Right lobe of liver (tissue), 6 donors: Measurements from ENCODE around the gene NDE1. TPM values are rescaled to one million over a fixed set of nuclear protein-coding genes. Genes with fewer than 3 reads are reported as not detected.
"Not testable (repeated sequence)": the region's sequence is repeated elsewhere in the genome, so short reads cannot be mapped to it uniquely, and the experiment has no call there.

Experiments used
- ATAC-seq, 4 donors: fragments of 200-7000 bp; cut with Tn5 transposase; one replicate each; pipeline ENCODE4 v1.9.1; 2020; ENCODE audit warnings: mild to moderate bottlenecking in 4 of 4, moderate library complexity in 4 of 4
- DNase-seq, 3 donors: peaks; one replicate each; pipeline ENCODE4 v3.0.0-alpha.2; 2020
- H3K27ac ChIP-seq, 3 donors: fragments of 200-600 bp; one replicate each; pipeline ENCODE4 v1.8.0; 2022
- H3K27me3 ChIP-seq, 2 donors: fragments of 200-600 bp; one replicate each; pipeline ENCODE4 v1.8.0; 2022
- H3K36me3 ChIP-seq, 4 donors: fragments of 200-600 bp; sonication (generic) in 1 of 4; one replicate each; pipeline versions ENCODE4 v1.5.1 to v1.8.0; 2017 to 2022; ENCODE audit warnings: control low read depth in 1 of 4
- H3K4me1 ChIP-seq, 4 donors: fragments of 200-600 bp; sonication (generic) in 1 of 4; one replicate each; pipeline versions ENCODE4 v1.5.1 to v1.8.0; 2017 to 2022; ENCODE audit warnings: control low read depth in 1 of 4
- H3K4me3 ChIP-seq, 3 donors: fragments of 200-600 bp; one replicate each; pipeline ENCODE4 v1.8.0; 2022
- H3K9me3 ChIP-seq, 4 donors: fragments of 200-600 bp; sonication (generic) in 1 of 4; one replicate each; pipeline versions ENCODE4 v1.5.1 to v1.8.0; 2017 to 2022; ENCODE audit warnings: control low read depth in 1 of 4
- POLR2A ChIP-seq: fragments of 450-650 bp; IDR thresholded peaks from one replicate; pipeline ENCODE4 v1.6.1; 2017; ENCODE audit warnings: antibody characterized with exemption, mild to moderate bottlenecking
- WGBS: methylation state at CpG from one replicate; pipeline ENCODE4 v1.1.6; 2018; ENCODE audit warnings: low coverage, low lambda C conversion rate; ENCODE audit not compliant: insufficient coverage; ENCODE audit errors: missing lambda C conversion rate; 5-methylcytosine and 5-hydroxymethylcytosine counted together
- intact Hi-C, 2 donors: fragments of 100-400 bp; cut with DNase I; formaldehyde crosslinking; loops; one replicate each; pipeline versions ENCODE4 v1.11.2 to v1.14.1; 2022
- total RNA-seq, 6 experiments: library from RNA; depleted of rRNA in 2 of 6; stranded (reverse); fragments of >200 nt in 2 of 6; fragmentation: NEBNext Ultra II Directional in 3 of 6; extraction: Animal tissue kit (Norgen Biotek cat#: 25700) in 3 of 6; gene quantifications; one replicate each; pipeline versions ENCODE4 v1.1.0 to v1.2.4, GENCODE V29; 2016 to 2023
- TF ChIP-seq, protein P1 (sequence below), 4 donors: fragments of 200-600 bp in 3 of 4; fragments of 450-650 bp in 1 of 4; IDR thresholded peaks; one replicate each; pipeline versions ENCODE4 v1.5.1 to v1.8.0; 2016 to 2022; ENCODE audit warnings: antibody characterized with exemption in 4 of 4, mild to moderate bottlenecking in 2 of 4
- donor health status: DM: no; HTN: yes; CAD: no.
- donor health status: DM: no; HTN: no; CAD: no.
- donor health status: DM: no; HTN: no; CAD: no.
- donor health status: DM: no; HTN: yes; CAD: no.
- donor health status: DM: no; HTN: yes; CAD: no.

NDE1 gene
- total RNA-seq, 6 experiments from 2014 or later, result 3.6 to 10.2 (median 6.9) TPM

DNA sequence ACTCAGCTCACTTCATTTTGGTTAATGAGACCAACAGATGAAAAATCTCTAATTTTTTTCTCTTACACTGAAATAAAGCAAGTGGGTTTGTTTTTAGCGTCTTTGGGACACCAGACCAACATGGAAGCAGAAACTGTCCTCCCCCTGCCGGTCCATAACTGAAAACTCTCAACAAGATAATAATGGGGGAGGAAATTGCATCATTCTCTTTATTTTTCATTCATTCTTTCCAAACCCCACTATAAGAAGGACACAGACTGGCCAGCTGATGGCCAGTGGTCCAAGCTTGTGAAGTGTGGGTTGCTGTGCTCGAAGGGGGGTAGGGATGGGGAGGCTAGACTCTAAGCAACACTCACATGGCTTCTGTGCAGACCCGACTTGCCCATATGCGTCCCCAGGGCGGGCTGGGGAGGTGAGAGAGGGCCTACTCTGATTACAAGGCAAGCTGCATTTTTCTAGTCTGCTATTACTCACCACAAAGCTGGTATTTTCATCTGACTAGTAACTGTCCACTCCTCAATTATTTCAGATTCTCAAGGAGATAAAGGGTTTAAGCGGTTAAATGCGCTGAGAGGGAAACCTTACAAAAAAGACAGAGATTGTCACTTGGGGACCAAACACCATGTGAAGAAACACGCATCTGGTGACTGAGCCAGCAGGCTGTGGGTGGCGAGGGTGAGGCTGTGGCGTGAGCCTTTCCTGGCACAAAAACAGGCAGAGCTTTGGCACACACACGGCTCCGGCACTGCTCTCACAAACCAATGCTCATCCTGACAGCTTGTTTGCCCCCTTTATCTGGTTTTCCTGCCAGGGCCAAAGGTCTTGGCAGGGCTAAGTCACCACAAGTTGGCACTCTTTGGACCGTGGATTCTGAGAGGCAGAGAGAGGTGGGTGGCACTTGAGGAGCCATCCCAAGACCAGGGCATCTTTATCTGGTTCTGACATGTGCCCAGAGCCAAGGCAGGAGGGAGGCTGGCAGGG lies 45.3 kb upstream of the NDE1 start:
- Histone ChIP-seq H3K4me1 (peaks cover 0 to 57% (median 24%) of the 10 kb centered on the region in 4 donors), H3K36me3 (peaks cover 0 to 40% (median 17%) of the 10 kb centered on the region in 4 donors), H3K4me3 (no peak overlapping the region), H3K9me3 (no peaks in the 10 kb centered on the region), H3K27me3 (no peaks in the 10 kb centered on the region), H3K27ac (peak overlapping the region; percentile 30 to 90 (median 67))
- no peak for TF ChIP-seq POLR2A
- TF ChIP-seq, protein P1, sequence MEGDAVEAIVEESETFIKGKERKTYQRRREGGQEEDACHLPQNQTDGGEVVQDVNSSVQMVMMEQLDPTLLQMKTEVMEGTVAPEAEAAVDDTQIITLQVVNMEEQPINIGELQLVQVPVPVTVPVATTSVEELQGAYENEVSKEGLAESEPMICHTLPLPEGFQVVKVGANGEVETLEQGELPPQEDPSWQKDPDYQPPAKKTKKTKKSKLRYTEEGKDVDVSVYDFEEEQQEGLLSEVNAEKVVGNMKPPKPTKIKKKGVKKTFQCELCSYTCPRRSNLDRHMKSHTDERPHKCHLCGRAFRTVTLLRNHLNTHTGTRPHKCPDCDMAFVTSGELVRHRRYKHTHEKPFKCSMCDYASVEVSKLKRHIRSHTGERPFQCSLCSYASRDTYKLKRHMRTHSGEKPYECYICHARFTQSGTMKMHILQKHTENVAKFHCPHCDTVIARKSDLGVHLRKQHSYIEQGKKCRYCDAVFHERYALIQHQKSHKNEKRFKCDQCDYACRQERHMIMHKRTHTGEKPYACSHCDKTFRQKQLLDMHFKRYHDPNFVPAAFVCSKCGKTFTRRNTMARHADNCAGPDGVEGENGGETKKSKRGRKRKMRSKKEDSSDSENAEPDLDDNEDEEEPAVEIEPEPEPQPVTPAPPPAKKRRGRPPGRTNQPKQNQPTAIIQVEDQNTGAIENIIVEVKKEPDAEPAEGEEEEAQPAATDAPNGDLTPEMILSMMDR (IDR thresholded peaks at IDR 0.05), result no peak
- intact Hi-C loops, result no loop called here
- peak; percentile 54 to 74 (median 62) for ATAC-seq
- 56% methylated on average over 9 of the region's 14 CpGs for WGBS
- DNase-seq, result peak; percentile 71 to 85 (median 84)

DNA sequence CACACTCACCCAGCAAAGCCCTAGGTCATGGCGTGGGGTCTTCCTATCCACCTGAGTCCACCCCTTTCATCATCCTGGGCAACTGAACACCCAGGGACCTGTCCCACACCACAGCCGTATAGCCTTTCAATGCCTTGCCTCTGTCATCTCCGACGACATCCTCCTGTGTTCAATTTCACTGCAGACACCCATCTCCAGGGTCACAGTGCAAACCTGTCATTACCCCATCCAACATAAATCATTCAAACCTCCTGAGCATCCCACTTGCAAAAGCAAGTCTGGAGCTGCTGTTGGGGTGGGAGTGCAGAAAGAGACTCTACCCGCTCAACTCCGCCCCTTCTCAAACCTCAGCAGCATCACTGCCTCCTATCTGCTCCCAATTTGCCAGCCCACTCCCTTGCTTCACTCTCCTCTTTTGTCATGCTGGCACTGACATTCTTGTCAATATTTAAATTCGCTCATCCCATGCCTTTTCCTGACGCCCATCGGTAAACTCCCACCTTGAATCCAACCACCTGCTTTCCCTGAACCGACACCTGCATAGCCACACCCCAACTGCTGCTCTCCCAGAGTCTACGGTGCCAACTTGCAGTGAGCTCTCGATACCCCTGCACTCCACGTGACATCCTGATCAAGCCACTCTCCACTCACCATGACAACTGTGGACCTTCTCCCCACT lies 44.1 kb upstream of the NDE1 start:
- Histone ChIP-seq H3K36me3 (peaks cover 0 to 40% (median 19%) of the 10 kb centered on the region in 4 donors), H3K27ac (peak overlapping the region in 1 of 3 donors; percentile 90), H3K4me1 (peaks cover 0 to 58% (median 24%) of the 10 kb centered on the region in 4 donors), H3K27me3 (no peaks in the 10 kb centered on the region), H3K9me3 (no peaks in the 10 kb centered on the region), H3K4me3 (no peak overlapping the region)
- intact Hi-C loops, result no loop called here
- WGBS, result 77% methylated on average over 10 of the region's 13 CpGs
- ATAC-seq, result peak in 1 of 4 donors; percentile 1
- DNase-seq, result no peak
- TF ChIP-seq, protein P1 (IDR thresholded peaks at IDR 0.05), result no peak
- TF ChIP-seq POLR2A, result no peak

DNA sequence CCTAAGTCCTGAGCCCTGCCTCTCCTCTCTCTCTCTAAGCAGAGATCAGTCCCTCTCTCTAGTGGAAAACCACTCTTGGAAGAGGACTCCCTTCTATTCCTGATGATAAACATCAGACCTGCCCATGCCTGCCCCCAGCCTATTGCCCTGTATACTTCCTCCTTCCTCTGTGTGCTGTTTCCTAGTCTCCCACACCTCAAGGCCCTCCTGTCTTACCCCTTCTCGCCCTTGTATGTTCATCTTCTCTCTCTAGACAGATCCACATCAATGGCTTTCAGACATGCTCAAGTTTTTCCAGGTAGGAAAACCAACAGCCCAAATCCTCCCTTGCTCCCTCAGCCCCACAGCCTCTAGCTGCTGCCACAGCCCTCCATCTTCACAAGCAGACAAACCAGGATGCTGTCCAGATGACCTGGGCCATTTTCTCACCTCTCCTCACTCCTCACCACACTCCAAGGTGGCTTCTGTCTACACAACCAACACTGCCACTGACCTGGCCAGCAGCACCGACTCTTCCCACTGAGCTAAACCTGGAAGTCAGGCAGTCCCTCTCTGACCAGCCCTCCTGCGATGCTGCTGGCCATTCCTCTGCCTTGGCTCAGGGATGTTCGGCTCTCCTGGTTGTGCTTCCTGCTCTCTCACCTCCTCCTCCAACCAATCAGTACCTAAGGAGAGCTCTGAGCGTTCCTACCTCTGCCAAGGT lies 43.4 kb upstream of the NDE1 start:
- no peaks in the 10 kb centered on the region for H3K9me3 ChIP-seq
- intact Hi-C loops, result no loop called here
- DNase-seq, result no peak

DNA sequence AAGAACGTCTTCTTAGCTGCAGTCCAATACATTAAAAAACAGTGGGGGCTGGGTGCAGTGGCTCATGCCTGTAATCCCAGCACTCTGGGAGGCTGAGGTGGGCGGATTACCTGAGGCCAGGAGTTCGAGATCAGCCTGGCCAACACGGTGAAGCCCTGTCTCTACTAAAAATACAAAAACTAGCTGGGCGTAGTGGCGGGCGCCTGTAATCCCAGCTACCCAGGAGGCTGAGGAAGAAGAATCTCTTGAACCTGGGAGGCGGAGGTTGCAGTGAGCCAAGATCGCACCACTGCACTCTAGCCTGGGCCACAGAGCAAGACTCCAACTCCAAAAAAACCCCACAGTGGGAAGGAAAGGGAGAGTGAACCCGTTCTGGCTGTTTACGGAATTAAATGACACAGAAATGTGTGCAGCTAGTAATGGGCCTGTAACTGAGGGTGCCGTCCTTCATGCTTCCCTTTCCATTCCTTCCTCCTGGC lies 42.8 kb upstream of the NDE1 start:
- Histone ChIP-seq H3K27ac (peak overlapping the region; percentile 35 to 91 (median 90)), H3K4me1 (peaks cover 0 to 66% (median 26%) of the 10 kb centered on the region in 4 donors), H3K36me3 (peaks cover 0 to 38% (median 14%) of the 10 kb centered on the region in 4 donors)
- ATAC-seq, H3K9me3 ChIP-seq, intact Hi-C loops, DNase-seq, H3K27me3 ChIP-seq, H3K4me3 ChIP-seq: not testable (repeated sequence)
- 71% methylated on average over 8 of the region's 12 CpGs for WGBS

More for the DNA sequence above, 43.4 kb upstream of the NDE1 start:
- H3K4me1 ChIP-seq, result peaks cover 0 to 62% (median 26%) of the 10 kb centered on the region in 4 donors
- WGBS, result 81% methylated on average over 3 of the region's 5 CpGs
- peaks cover 0 to 38% (median 16%) of the 10 kb centered on the region in 4 donors for H3K36me3 ChIP-seq
- no peaks in the 10 kb centered on the region for H3K27me3 ChIP-seq
- H3K27ac ChIP-seq, result peak overlapping the region; percentile 35 to 91 (median 90)
- H3K4me3 ChIP-seq, result no peak overlapping the region
- ATAC-seq, result no peak
- TF ChIP-seq POLR2A, result no peak
- TF ChIP-seq, protein P1 (IDR thresholded peaks at IDR 0.05), result no peak
